ENCODE results near the gene S1PR1.
"Not testable (repeated sequence)": the region's sequence is repeated elsewhere in the genome, so short reads cannot be mapped to it uniquely, and the experiment has no call there.

The S1PR1 gene

DNA sequence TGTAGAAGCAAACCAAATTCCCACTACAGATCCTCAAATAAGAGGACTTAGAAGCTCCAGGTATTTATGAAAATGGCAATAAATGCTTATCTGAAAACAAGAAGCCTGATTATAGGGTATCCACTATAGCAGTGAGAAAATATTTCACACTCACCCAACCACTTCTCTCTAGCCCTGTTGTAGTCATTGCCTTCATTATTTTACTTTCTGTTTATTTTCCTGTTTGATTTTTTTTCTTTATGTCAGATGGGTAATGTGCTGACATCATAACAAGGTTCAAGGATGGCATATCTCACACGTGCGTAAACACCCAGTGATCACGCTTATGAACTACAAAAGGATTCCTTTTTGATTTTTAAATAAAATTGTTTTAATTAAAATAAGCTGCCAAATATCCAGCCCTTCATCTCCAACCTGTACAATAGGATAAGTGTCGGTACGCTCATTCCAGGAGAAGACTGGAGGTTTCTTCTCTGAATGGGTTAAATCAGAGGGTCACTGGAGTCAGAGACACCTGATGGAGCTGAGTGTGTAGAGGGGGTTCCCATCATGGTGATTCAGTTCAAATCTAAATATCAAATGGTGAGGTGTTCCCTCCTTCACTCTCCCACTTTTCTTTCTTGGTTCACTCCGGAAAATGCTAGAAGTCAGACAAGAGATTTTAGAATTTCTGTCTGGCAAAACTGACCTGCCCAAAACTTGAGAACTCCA, 8.2 kb upstream of the S1PR1 start:
- Mint-ChIP-seq H3K9me3 (no peaks in the 10 kb centered on the region), H3K27me3 (ENCODE audit: low read depth) (peaks cover 23% of the 10 kb centered on the region)

GRCh38 chr1:101232182-101232581, 4.6 kb upstream of the S1PR1 start:
- Mint-ChIP-seq H3K27me3 (ENCODE audit: low read depth) (peaks cover 49% of the 10 kb centered on the region), H3K4me1 (peaks cover 19% of the 10 kb centered on the region)
- H3K36me3 Mint-ChIP-seq (ENCODE audit: low read depth); H3K9me3 Mint-ChIP-seq; H3K27ac Mint-ChIP-seq; H3K4me3 Mint-ChIP-seq: not testable (repeated sequence)

More for the DNA sequence above, 8.2 kb upstream of the S1PR1 start:
- no peak for TF ChIP-seq CTCF (IDR thresholded peaks at IDR 0.05; ENCODE audit: unreplicated experiment in 3 of 3)
- no peaks in the 10 kb centered on the region for H3K4me1 Mint-ChIP-seq
- H3K27ac Mint-ChIP-seq: no peak overlapping the region
- H3K4me3 Mint-ChIP-seq: no peak overlapping the region
- H3K36me3 Mint-ChIP-seq (ENCODE audit: low read depth): no peaks in the 10 kb centered on the region

DNA sequence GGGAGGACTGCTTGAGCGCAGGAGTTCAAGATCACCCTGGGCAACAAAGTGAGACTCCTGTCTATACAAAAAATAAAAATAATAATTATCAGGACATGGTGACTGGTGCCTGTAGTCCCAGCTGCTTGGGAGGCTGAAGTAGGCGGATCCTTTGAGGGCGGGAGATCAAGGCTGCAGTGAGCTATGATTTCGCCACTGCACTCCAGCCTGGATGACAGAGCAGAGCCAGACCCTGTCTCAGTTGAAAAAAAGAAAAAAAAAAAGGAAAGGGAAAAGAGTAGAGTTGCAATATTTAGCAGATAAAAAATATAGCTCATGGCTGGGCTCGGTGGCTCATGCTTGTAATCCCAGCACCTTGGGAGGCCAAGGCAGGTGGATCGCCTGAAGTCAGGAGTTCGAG, 3.3 kb upstream of the S1PR1 start:
- TF ChIP-seq CTCF (IDR thresholded peaks at IDR 0.05; ENCODE audit: unreplicated experiment in 3 of 3): no peak
- no peak overlapping the region for H3K4me3 Mint-ChIP-seq
- H3K4me1 Mint-ChIP-seq: peaks cover 24% of the 10 kb centered on the region
- peaks cover 59% of the 10 kb centered on the region for H3K27me3 Mint-ChIP-seq (ENCODE audit: low read depth)
- no peaks in the 10 kb centered on the region for H3K36me3 Mint-ChIP-seq (ENCODE audit: low read depth)
- no peaks in the 10 kb centered on the region for H3K9me3 Mint-ChIP-seq
- H3K27ac Mint-ChIP-seq: no peak overlapping the region

- Mint-ChIP-seq H3K36me3 (ENCODE audit: low read depth) (peaks cover 10% of the 10 kb centered on the region), H3K4me1 (peaks cover 28% of the 10 kb centered on the region), H3K27ac (peak overlapping the region in 2 of 3 experiments; percentile 26 to 67), H3K9me3 (no peaks in the 10 kb centered on the region), H3K27me3 (ENCODE audit: low read depth) (peaks cover 63% of the 10 kb centered on the region), H3K4me3 (peak overlapping the region; percentile 87 to 92 (median 90))
- no peak for TF ChIP-seq CTCF (IDR thresholded peaks at IDR 0.05; ENCODE audit: unreplicated experiment in 3 of 3)
Measured at GRCh38 chr1:101235216-101235695, 1.6 kb upstream of the S1PR1 start.

DNA sequence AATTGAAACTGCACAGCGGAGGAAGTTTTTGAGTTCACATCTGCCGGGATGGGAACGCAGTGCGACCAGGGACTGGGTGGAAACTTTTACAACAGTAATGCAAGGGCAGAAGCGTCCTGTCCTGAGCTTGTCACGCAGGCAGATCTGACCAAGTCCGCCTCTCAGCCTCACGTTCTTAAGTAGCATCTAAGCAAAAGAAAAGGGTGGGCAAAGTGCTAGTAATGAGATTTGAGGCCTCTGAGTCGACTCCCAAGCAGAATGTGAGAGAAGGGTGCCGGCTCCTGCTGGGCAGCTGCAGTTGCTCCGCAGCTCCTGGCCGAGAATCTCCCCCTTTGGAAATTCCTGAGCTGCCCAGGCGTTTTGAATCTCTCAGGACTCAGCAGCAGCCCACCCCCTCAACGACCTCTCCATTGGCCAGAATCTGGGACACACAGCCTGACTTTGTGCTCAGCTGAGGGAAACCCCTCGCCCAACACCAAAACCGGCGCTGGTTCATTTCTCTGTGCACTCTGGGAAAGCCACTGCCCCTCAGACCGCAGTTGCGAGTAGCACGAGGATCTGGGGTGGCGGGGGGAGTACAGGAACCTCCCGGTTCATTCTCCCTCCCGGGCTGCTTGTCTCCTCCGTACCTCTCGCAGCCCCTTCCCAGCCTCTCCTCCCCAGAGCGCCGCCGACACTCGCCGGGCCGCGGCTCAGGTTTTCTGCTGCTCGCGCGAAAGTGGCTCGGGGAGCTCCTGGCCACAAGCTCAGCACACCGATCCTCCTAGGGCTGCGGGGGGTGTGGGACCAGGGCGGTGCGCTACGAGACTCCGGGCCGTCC, 913 bp upstream of the S1PR1 start:
- Mint-ChIP-seq H3K27ac (peak overlapping the region in 2 of 3 experiments; percentile 36 to 67), H3K4me1 (peaks cover 28% of the 10 kb centered on the region), H3K36me3 (ENCODE audit: low read depth) (peaks cover 10% of the 10 kb centered on the region), H3K9me3 (no peaks in the 10 kb centered on the region), H3K27me3 (ENCODE audit: low read depth) (peaks cover 56% of the 10 kb centered on the region), H3K4me3 (peak overlapping the region; percentile 87 to 92 (median 90))
- no peak for TF ChIP-seq CTCF (IDR thresholded peaks at IDR 0.05; ENCODE audit: unreplicated experiment in 3 of 3)

GRCh38 chr1:101237229-101237837, 514 bp downstream of the S1PR1 start:
- Mint-ChIP-seq H3K4me1 (peaks cover 28% of the 10 kb centered on the region), H3K27me3 (ENCODE audit: low read depth) (peaks cover 53% of the 10 kb centered on the region), H3K9me3 (no peaks in the 10 kb centered on the region), H3K27ac (peak overlapping the region; percentile 20 to 67 (median 37)), H3K36me3 (ENCODE audit: low read depth) (peaks cover 10% of the 10 kb centered on the region), H3K4me3 (peak overlapping the region; percentile 87 to 92 (median 90))
- no peak for TF ChIP-seq CTCF (IDR thresholded peaks at IDR 0.05; ENCODE audit: unreplicated experiment in 3 of 3)

Measured in nephron (organoid).